ENCODE data around the gene KCNA2.

KCNA2 gene

DNA sequence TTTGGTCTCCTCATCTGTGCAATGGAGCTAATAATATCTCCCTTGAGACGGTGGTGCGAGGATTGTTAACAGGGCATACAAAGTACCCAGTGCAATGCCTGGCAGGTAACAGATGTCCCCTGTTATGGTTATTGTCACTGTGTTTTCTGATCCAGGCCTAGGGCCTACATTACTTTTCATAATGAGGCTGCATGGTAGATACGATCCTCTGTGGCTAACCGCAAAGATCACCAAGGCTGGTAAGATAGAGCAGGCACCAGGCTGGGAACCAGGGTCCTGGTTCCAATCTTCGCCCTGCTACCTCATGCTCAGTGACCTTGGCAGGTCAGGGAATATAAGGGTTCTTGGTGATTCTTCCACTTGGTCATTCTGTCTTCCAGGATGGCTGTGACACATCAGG, 22.7 kb downstream of the KCNA2 start:
- TF ChIP-seq, protein P1, sequence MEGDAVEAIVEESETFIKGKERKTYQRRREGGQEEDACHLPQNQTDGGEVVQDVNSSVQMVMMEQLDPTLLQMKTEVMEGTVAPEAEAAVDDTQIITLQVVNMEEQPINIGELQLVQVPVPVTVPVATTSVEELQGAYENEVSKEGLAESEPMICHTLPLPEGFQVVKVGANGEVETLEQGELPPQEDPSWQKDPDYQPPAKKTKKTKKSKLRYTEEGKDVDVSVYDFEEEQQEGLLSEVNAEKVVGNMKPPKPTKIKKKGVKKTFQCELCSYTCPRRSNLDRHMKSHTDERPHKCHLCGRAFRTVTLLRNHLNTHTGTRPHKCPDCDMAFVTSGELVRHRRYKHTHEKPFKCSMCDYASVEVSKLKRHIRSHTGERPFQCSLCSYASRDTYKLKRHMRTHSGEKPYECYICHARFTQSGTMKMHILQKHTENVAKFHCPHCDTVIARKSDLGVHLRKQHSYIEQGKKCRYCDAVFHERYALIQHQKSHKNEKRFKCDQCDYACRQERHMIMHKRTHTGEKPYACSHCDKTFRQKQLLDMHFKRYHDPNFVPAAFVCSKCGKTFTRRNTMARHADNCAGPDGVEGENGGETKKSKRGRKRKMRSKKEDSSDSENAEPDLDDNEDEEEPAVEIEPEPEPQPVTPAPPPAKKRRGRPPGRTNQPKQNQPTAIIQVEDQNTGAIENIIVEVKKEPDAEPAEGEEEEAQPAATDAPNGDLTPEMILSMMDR (conservative IDR thresholded peaks at IDR 0.05; ENCODE audit: low read length) = no peak
- DNase-seq (ENCODE audit: low read depth) = no peak
- H3K4me3 ChIP-seq (ENCODE audit: low read length) = no peak overlapping the region

DNA sequence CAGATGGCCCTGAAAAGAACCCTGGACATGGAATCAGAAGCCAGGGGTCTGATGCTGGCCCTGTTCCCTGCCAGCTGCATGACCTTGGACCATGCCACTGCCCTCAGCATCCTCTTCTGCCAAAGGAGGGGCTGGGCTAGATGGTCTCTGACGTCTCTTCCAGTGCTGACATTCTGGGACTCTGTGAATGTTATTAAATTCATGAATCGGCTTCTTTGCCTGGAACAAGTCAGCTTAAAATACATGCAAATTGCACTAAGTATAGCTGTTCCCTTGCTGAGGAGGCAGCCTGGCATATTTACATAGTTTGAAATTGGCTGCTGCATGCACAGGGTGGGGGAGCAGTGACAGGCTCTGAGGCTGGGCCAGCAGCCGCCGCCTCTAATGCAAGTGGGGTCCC, 23.8 kb downstream of the KCNA2 start:
- H3K4me3 ChIP-seq (ENCODE audit: low read length) = no peak overlapping the region
- TF ChIP-seq, protein P1 (conservative IDR thresholded peaks at IDR 0.05; ENCODE audit: low read length) = no peak
- no peak for DNase-seq (ENCODE audit: low read depth)

DNA sequence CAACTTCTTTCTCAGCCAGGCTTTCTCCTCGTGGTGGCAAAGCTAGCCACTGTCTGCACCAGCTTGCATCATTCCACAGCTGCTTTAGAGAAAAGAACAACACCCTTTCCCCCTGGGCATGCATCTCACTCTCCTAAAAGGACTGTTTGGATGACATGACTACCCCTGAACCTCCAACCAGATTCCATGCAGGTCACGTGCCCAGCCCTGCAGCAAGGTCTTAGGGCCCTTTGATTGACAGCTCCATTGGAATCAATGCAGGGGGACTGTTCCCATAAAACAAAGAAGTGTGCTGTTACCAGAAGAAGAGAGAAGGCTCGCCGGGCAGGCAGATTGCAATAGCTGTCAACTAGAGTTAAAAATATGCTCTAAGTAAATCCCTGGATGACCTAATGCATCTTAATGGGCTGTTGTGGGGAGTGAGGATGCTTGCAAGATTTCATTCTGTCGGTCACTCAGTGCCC, 24.4 kb downstream of the KCNA2 start:
- TF ChIP-seq, protein P1 (conservative IDR thresholded peaks at IDR 0.05; ENCODE audit: low read length) = no peak
- DNase-seq (ENCODE audit: low read depth) = no peak

DNA sequence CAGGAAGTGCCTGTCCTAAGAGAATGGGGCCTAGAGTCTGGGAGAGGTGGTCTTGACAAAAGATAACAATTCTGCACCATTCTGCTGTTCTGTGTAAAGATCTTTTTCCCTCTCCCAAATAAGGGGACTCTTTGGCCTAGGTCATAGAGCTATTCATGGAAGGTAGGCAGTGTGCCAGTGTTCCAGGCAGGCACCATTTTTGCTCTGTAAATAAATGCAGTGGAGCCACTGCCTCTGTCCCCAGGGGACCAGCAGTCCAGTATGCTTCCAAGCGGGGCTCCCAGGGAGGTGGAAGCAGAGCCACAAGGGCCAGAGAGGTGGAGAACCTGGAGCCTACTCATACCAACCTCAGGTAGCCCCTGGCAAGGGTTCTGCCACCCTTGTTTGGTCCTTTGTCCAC, 25.9 kb downstream of the KCNA2 start:
- no peak overlapping the region for H3K4me3 ChIP-seq (ENCODE audit: low read length)
- no peak for DNase-seq (ENCODE audit: low read depth)
- TF ChIP-seq, protein P1 (conservative IDR thresholded peaks at IDR 0.05; ENCODE audit: low read length) = no peak

More for the DNA sequence above, 24.4 kb downstream of the KCNA2 start:
- H3K4me3 ChIP-seq (ENCODE audit: low read length) = no peak overlapping the region

DNA sequence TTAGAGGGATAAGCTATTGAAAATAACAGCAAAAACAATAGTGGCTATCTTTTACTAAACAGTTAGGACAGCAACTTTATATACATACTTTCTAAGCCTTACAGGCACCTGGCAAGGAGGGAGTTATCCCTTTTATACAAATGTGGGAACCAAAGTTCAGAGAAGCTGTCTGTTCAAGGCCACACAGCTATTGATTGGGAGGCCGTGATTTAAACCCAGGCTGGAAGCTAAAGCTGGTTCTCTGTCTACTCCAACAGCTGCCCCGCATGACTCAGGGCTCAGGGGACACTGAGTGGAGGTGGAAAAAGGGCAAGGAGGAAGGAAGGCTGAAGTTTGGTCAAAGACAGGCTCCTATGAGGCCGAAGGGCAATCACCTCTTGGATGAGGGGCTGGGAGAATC, 26.7 kb downstream of the KCNA2 start:
- no peak overlapping the region for H3K4me3 ChIP-seq (ENCODE audit: low read length)
- TF ChIP-seq, protein P1 (conservative IDR thresholded peaks at IDR 0.05; ENCODE audit: low read length) = no peak
- DNase-seq (ENCODE audit: low read depth) = no peak

DNA sequence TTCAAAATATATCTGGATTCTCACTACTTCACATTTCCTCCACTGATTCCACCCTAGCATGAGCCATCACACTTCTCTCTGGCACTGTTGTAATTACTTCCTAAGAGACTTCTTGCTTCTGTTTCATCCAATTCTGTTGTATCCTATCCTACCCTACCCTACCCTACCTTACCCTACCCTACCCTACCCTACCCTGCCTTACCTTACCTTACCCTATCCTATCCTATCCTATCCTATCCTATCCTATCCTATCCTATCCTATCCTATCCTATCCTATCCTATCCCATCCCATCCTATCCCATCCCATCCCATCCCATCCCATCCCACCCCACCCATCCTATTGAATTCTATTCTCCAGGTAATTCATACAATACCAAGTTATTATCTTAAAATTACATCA, 29.7 kb downstream of the KCNA2 start:
- TF ChIP-seq, protein P1 (conservative IDR thresholded peaks at IDR 0.05; ENCODE audit: low read length) = no peak
- DNase-seq (ENCODE audit: low read depth) = no peak
- no peak overlapping the region for H3K4me3 ChIP-seq (ENCODE audit: low read length)

DNA sequence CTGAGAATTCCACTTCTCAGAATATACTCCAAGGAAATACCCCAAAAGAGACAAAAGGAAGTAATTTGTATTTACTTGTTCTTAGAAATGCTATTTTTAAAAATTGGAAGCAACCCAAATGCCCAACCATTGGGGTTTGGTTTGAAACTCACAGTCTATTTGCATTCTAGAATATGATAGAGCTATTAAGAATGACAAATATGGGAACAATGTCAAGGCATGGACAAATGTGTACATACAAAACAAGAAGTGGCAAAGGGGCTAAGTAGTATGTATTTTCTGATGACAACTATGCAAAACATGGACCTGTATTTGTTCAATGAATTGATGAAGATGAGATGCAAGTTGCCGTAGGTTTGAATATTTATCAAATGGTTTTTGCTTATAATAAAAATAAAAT, 32.8 kb downstream of the KCNA2 start:
- DNase-seq (ENCODE audit: low read depth) = no peak
- H3K4me3 ChIP-seq (ENCODE audit: low read length) = no peak overlapping the region
- TF ChIP-seq, protein P1 (conservative IDR thresholded peaks at IDR 0.05; ENCODE audit: low read length) = no peak

All from AG10803 (cell line).